CD4-positive, alpha-beta T cell treated with Interleukin-4 for 1 hour (primary cell): ENCODE data around the gene KIN.
A peak's percentile ranks its signal among the peaks of the same experiment; 100 is the strongest.
"Not testable (repeated sequence)": the region's sequence is repeated elsewhere in the genome, so short reads cannot be mapped to it uniquely, and the experiment has no call there.

ENCODE experiments used
- DNase-seq, 2 donors: peaks; one replicate each; pipeline ENCODE4 v3.0.0-alpha.2; 2020 to 2022

The KIN gene

GRCh38 chr10:7794251-7795026 is 6.6 kb upstream of the KIN start:
- DNase-seq: no peak

- DNase-seq: no peak
These were observed 4.7 kb upstream of the KIN start for GRCh38 chr10:7792541-7792940.

GRCh38 chr10:7789390-7789789 is 1.6 kb upstream of the KIN start:
- no peak for DNase-seq

GRCh38 chr10:7788639-7789286 is 970 bp upstream of the KIN start:
- peak in 1 of 2 donors; percentile 3 for DNase-seq

GRCh38 chr10:7787150-7787856 is 490 bp downstream of the KIN start:
- no peak for DNase-seq

GRCh38 chr10:7786430-7786829 is 1.4 kb downstream of the KIN start:
- DNase-seq: no peak

- DNase-seq: not testable (repeated sequence)
These were observed 5.6 kb downstream of the KIN start for GRCh38 chr10:7782194-7782593.

- DNase-seq: no peak
These were observed 11.0 kb downstream of the KIN start for GRCh38 chr10:7776777-7777176.

GRCh38 chr10:7773845-7774801 is 13.7 kb downstream of the KIN start:
- no peak for DNase-seq

- DNase-seq: no peak
These were observed 19.4 kb downstream of the KIN start for GRCh38 chr10:7768417-7768816.

GRCh38 chr10:7767209-7767608 is 20.6 kb downstream of the KIN start:
- no peak for DNase-seq

GRCh38 chr10:7766241-7766640 is 21.6 kb downstream of the KIN start:
- DNase-seq: no peak

GRCh38 chr10:7763929-7764328 is 23.9 kb downstream of the KIN start:
- DNase-seq: no peak

GRCh38 chr10:7756360-7756992 is 31.3 kb downstream of the KIN start:
- DNase-seq: peak in 1 of 2 donors; percentile 9

GRCh38 chr10:7755103-7755502 is 32.7 kb downstream of the KIN start:
- no peak for DNase-seq

GRCh38 chr10:7752251-7752650 is 35.5 kb downstream of the KIN start:
- no peak for DNase-seq

- DNase-seq: no peak
These were observed 37.6 kb downstream of the KIN start for GRCh38 chr10:7750222-7750621.

GRCh38 chr10:7748637-7749036 is 39.2 kb downstream of the KIN start:
- not testable (repeated sequence) for DNase-seq

- no peak for DNase-seq
These were observed 43.5 kb downstream of the KIN start for GRCh38 chr10:7744307-7744706.

GRCh38 chr10:7738536-7739407 is 49.0 kb downstream of the KIN start:
- no peak for DNase-seq

- DNase-seq: no peak
These were observed 53.0 kb downstream of the KIN start for GRCh38 chr10:7734821-7735220.
